Ovary (tissue), 3 donors: ENCODE data around the gene SLC23A2.

Source experiments
- POLR2A ChIP-seq: fragments of 450-650 bp; IDR thresholded peaks from one replicate; pipeline ENCODE4 v1.6.1; 2017; ENCODE audit warnings: antibody characterized with exemption, mild to moderate bottlenecking, moderate library complexity
- TF ChIP-seq, protein P1 (sequence below), 3 donors: fragments of 450-650 bp in 2 of 3; fragments of 200-600 bp in 1 of 3; IDR thresholded peaks; one replicate each; pipeline versions ENCODE4 v1.5.1 to v1.8.0; 2016 to 2022; ENCODE audit warnings: antibody characterized with exemption in 3 of 3, mild to moderate bottlenecking in 1 of 3
- donor health status: DM: no; HTN: no; CAD: no.

DNA sequence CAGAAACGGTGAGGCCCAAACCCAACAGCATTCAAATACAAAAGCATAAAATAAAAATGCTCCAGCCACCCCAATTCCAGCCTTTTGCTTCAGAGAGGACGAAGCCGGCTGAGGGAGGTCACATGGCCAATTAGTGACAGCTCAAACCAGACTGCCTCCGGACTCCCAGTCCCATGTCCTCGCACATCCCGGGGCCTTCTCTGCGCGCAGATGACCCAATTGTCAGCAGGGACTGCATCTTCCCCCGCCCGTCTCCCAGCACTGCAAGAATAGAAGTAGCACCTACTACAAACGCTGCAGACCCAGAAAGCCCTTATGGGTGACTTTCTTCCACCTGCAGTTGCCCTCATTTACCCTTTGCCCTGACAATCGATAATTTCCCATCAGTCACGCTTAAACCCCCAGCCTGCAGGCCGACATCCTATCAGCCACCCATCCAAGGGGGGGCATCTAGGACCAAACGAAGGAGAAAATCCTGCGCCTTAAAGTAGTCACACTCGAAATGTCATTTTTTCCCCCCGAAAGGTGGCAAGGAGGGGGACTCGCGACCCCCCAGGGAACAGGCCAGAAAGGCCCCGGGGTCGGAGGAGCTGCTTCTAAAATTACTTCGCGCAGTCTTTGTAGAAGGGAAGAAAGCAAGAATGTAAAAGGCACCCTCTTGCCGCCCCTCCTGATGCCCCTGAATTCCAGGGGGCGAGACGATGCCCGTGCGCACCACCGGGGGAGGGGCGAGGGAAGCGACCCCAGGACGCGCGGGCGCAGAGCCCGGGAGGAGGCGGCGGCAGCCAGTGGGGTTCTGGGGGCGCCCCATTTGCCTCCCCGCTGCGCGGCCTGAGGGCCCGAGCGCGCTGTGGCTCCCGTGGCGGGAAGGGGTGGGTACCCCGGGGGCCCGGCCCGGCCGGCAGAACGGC, 792 bp downstream of the SLC23A2 start:
- TF ChIP-seq, protein P1, sequence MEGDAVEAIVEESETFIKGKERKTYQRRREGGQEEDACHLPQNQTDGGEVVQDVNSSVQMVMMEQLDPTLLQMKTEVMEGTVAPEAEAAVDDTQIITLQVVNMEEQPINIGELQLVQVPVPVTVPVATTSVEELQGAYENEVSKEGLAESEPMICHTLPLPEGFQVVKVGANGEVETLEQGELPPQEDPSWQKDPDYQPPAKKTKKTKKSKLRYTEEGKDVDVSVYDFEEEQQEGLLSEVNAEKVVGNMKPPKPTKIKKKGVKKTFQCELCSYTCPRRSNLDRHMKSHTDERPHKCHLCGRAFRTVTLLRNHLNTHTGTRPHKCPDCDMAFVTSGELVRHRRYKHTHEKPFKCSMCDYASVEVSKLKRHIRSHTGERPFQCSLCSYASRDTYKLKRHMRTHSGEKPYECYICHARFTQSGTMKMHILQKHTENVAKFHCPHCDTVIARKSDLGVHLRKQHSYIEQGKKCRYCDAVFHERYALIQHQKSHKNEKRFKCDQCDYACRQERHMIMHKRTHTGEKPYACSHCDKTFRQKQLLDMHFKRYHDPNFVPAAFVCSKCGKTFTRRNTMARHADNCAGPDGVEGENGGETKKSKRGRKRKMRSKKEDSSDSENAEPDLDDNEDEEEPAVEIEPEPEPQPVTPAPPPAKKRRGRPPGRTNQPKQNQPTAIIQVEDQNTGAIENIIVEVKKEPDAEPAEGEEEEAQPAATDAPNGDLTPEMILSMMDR (IDR thresholded peaks at IDR 0.05) = no peak
- TF ChIP-seq POLR2A = no peak
